Testis (tissue), 3 donors: ENCODE results near the gene KRTAP10-5. TPM values are rescaled to one million over a fixed set of nuclear protein-coding genes. Genes with fewer than 3 reads are reported as not detected.

Source experiments
- DNase-seq: peaks from one replicate; pipeline ENCODE4 v3.0.0-alpha.2; 2019
- H3K27ac ChIP-seq, 2 donors: fragments of 200-600 bp; sonication (generic); one replicate each; pipeline ENCODE4 v1.5.1; 2019
- H3K27me3 ChIP-seq: fragments of 200-600 bp; sonication (generic); one replicate; pipeline ENCODE4 v1.5.1; 2019
- H3K36me3 ChIP-seq: fragments of 200-600 bp; sonication (generic); one replicate; pipeline ENCODE4 v1.5.1; 2017; ENCODE audit warnings: low read depth; ENCODE audit errors: missing control alignments
- H3K4me1 ChIP-seq: fragments of 200-600 bp; sonication (generic); one replicate; pipeline ENCODE4 v1.5.1; 2019
- H3K4me3 ChIP-seq, 2 donors: fragments of 200-600 bp; sonication (generic); one replicate each; pipeline ENCODE4 v1.5.1; 2017 to 2019
- H3K9me3 ChIP-seq: fragments of 200-600 bp; sonication (generic); one replicate; pipeline ENCODE4 v1.5.1; 2017
- CTCF ChIP-seq, 3 experiments: fragments of 450-650 bp in 2 of 3; fragments of 200-600 bp in 1 of 3; sonication (generic) in 1 of 3; IDR thresholded peaks; one replicate each; pipeline ENCODE4 v1.5.1; 2016 to 2019; ENCODE audit warnings: antibody characterized with exemption in 3 of 3, mild to moderate bottlenecking in 2 of 3, moderate library complexity in 1 of 3
- POLR2A ChIP-seq: fragments of 450-650 bp; IDR thresholded peaks from one replicate; pipeline ENCODE4 v1.6.1; 2017; ENCODE audit warnings: antibody characterized with exemption, mild to moderate bottlenecking, moderate library complexity
- WGBS, 2 donors: methylation state at CpG; one replicate each; pipeline ENCODE4 v1.1.5; 2018; 5-methylcytosine and 5-hydroxymethylcytosine counted together
- intact Hi-C: fragments of 100-400 bp; cut with DNase I; formaldehyde crosslinking; loops from one replicate; pipeline ENCODE4 v1.15.1; 2023; ENCODE audit warnings: low total_unique reads
- polyA plus RNA-seq: library from polyadenylated mRNA; stranded (reverse); fragments of 350-450 nt; fragmentation: Illumina TruSeq; extraction: RNeasy Lipid Tissue Mini Kit (QIAGEN cat#74804); gene quantifications from one replicate; pipeline ENCODE4 v1.2.3, GENCODE V29; 2014; ENCODE audit warnings: low read depth, low replicate concordance; ENCODE audit not compliant: insufficient read depth
- total RNA-seq, 2 donors: library from RNA; depleted of rRNA; stranded (reverse); fragments of >200 nt; gene quantifications; one replicate each; pipeline ENCODE4 v1.2.3, GENCODE V29; 2016

Gene KRTAP10-5
- total and polyA plus RNA-seq, 3 donors from 2014 or later = not detected

GRCh38 chr21:44533121-44533890, 47.1 kb downstream of the KRTAP10-5 start:
- H3K9me3 ChIP-seq = no peaks in the 10 kb centered on the region
- 91 to 92% methylated on average over 35 to 37 of the region's 37 CpGs for WGBS, 2 donors
- no peaks in the 10 kb centered on the region for H3K27me3 ChIP-seq
- intact Hi-C loops = no loop called here
- no peak overlapping the region for H3K27ac ChIP-seq
- no peak overlapping the region for H3K4me3 ChIP-seq
- TF ChIP-seq POLR2A (no peak), CTCF (IDR thresholded peaks at IDR 0.05) (no peak)
- H3K4me1 ChIP-seq = no peaks in the 10 kb centered on the region
- H3K36me3 ChIP-seq = no peaks in the 10 kb centered on the region
- DNase-seq = no peak

- no peak for DNase-seq
- no peaks in the 10 kb centered on the region for H3K36me3 ChIP-seq
- no peak overlapping the region for H3K4me3 ChIP-seq
- H3K9me3 ChIP-seq = no peaks in the 10 kb centered on the region
- intact Hi-C loops = no loop called here
- TF ChIP-seq CTCF (IDR thresholded peaks at IDR 0.05) = no peak
- no peak for TF ChIP-seq POLR2A
- 92 to 94% methylated on average over 16 of the region's 16 CpGs for WGBS, 2 donors
- H3K4me1 ChIP-seq = no peaks in the 10 kb centered on the region
- H3K27ac ChIP-seq = no peak overlapping the region
- no peaks in the 10 kb centered on the region for H3K27me3 ChIP-seq
Observed at GRCh38 chr21:44532712-44533111, 47.7 kb downstream of the KRTAP10-5 start.

- TF ChIP-seq CTCF (IDR thresholded peaks at IDR 0.05) (no peak), POLR2A (no peak)
- Histone ChIP-seq H3K27ac (no peak overlapping the region), H3K4me1 (no peaks in the 10 kb centered on the region), H3K4me3 (no peak overlapping the region), H3K36me3 (no peaks in the 10 kb centered on the region), H3K9me3 (no peaks in the 10 kb centered on the region), H3K27me3 (no peaks in the 10 kb centered on the region)
- DNase-seq = no peak
- 71 to 72% methylated on average over 14 to 30 of the region's 30 CpGs for WGBS, 2 donors
- intact Hi-C loops = no loop called here
Observed at GRCh38 chr21:44531606-44532564, 48.5 kb downstream of the KRTAP10-5 start.

- Histone ChIP-seq H3K4me1 (no peaks in the 10 kb centered on the region), H3K27ac (no peak overlapping the region), H3K36me3 (no peaks in the 10 kb centered on the region), H3K4me3 (no peak overlapping the region), H3K27me3 (no peaks in the 10 kb centered on the region), H3K9me3 (no peaks in the 10 kb centered on the region)
- no peak for DNase-seq
- 87 to 91% methylated on average over 14 to 23 of the region's 23 CpGs for WGBS, 2 donors
- intact Hi-C loops = no loop called here
- TF ChIP-seq POLR2A = no peak
- no peak for TF ChIP-seq CTCF (IDR thresholded peaks at IDR 0.05)
Observed at GRCh38 chr21:44530903-44531605, 49.4 kb downstream of the KRTAP10-5 start.
